OCI-LY7 (cell line): ENCODE data around the gene HIVEP2.

Source experiments
- EZH2phosphoT487 ChIP-seq: fragments of 200-600 bp; sonication (generic); IDR thresholded peaks from 2 replicates; pipeline ENCODE4 v1.6.1; 2018; ENCODE audit warnings: low read depth, borderline replicate concordance, mild to moderate bottlenecking, mixed run types, antibody characterized with exemption, low read length, moderate library complexity, mixed read lengths
- TF ChIP-seq, protein P1 (sequence below): fragments of 200-600 bp; sonication (generic); conservative IDR thresholded peaks from 2 replicates; pipeline ENCODE4 v1.5.1; 2014; ENCODE audit warnings: mild to moderate bottlenecking, antibody characterized with exemption, low read length, moderate library complexity, mixed read lengths

DNA sequence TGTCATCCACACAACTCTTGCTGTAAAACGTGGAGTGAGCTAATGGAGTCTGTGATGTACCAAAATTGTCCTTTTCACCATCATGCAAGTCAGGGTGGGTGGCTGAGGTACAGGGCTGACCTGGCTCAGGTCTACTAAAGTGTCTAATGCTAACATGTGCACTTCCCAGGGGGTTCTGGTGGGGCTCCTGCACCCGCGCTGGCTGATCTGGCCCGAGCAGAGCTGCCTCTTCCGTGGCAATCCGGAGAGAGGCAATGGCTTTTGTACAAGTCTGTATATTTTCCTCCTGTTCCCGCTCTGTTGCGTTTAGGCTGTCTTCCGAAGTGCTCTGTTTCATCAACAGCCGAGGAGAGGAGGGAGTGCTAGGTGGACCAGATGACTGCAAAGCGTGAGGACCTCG, 191.8 kb downstream of the HIVEP2 start:
- TF ChIP-seq, protein P1, sequence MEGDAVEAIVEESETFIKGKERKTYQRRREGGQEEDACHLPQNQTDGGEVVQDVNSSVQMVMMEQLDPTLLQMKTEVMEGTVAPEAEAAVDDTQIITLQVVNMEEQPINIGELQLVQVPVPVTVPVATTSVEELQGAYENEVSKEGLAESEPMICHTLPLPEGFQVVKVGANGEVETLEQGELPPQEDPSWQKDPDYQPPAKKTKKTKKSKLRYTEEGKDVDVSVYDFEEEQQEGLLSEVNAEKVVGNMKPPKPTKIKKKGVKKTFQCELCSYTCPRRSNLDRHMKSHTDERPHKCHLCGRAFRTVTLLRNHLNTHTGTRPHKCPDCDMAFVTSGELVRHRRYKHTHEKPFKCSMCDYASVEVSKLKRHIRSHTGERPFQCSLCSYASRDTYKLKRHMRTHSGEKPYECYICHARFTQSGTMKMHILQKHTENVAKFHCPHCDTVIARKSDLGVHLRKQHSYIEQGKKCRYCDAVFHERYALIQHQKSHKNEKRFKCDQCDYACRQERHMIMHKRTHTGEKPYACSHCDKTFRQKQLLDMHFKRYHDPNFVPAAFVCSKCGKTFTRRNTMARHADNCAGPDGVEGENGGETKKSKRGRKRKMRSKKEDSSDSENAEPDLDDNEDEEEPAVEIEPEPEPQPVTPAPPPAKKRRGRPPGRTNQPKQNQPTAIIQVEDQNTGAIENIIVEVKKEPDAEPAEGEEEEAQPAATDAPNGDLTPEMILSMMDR = no peak
- no peak for TF ChIP-seq EZH2phosphoT487
